Stimulated activated CD4-positive, alpha-beta T cell treated with anti-CD3 and anti-CD28 coated beads, Interleukin-15, amount 100 ng/mL, for 24 hours (primary cell): ENCODE measurements around the gene IFT25.
A peak's percentile ranks its signal among the peaks of the same experiment; 100 is the strongest.

Source experiments
- DNase-seq: peaks from one replicate; pipeline ENCODE4 v3.0.0-alpha.2; 2020

IFT25 gene

DNA sequence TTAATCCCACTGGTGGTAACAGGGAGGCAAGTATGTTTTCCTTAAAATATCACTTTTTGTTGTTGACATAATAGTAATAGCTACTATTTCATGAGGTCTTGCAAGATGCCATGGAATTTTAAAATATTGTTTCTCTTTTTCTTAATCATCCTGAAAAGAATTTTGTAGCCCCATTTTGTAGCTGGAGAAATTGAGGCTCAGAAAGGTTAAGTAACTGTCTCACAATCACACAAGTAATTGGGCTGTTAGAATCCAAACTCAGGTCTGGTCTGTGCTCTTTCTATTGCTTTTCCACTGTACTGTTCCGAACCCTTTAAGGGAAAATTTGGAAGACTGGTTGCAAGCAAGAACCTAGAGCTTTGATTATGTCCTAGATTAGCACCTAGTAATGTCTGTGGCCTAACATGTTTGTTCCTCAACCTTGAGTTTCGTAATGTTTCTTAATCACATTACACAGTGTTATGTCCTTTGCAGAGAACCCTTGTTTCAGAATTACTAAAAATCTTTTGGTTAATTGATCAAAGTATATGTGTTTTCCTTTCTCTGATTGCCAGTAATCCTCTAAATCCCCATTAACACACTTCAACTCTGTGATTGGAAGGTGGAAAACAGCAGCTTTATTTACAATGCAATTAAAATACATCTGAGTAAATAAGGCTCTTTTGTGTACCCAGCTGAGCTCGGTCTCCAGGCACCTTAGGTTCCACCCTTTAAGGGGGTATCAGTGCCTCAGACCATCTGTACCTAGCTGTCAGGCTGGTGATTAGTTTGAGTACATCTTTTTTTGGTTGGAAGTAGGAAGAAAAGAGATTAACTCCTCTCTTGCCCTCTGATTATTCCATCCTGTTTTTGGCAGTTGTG is 11.0 kb upstream of the IFT25 start:
- no peak for DNase-seq

DNA sequence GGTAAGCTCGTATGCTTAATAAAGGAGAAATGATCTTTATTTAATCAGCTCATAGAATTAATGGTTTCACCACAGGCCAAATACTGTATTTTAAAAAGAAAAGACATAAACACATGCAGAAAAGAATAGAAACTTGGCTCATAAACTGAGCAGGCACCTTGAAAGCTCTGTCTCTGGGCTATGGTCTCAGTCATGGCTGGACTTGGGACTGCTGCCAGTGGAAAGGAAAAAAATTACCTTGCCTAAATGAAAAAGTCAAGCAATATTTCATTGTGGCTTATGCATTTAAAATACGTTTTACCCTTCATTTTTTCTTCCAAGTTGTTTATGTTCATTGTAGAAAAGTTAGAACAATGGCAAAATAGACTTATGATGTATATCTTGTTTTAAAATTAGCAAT is 8.6 kb upstream of the IFT25 start:
- no peak for DNase-seq

DNA sequence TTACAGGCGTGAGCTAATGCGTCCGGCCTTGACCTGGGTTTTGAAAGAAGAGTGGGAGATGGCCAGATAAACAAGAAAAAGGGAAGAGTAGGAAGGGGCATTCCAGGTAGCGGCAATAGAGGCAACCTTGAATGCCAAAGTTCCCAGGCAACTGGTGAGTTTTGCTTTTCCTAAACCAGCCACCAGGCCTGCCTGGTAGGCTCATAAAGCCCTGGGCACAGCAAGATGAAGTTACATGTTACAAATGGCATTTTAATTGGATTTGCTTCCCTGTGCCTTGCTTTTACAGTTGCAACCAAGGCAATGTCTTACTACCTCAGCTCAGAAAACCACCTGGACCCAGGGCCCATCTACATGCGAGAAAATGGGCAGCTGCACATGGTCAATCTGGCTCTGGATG is 6.2 kb upstream of the IFT25 start:
- DNase-seq = no peak

DNA sequence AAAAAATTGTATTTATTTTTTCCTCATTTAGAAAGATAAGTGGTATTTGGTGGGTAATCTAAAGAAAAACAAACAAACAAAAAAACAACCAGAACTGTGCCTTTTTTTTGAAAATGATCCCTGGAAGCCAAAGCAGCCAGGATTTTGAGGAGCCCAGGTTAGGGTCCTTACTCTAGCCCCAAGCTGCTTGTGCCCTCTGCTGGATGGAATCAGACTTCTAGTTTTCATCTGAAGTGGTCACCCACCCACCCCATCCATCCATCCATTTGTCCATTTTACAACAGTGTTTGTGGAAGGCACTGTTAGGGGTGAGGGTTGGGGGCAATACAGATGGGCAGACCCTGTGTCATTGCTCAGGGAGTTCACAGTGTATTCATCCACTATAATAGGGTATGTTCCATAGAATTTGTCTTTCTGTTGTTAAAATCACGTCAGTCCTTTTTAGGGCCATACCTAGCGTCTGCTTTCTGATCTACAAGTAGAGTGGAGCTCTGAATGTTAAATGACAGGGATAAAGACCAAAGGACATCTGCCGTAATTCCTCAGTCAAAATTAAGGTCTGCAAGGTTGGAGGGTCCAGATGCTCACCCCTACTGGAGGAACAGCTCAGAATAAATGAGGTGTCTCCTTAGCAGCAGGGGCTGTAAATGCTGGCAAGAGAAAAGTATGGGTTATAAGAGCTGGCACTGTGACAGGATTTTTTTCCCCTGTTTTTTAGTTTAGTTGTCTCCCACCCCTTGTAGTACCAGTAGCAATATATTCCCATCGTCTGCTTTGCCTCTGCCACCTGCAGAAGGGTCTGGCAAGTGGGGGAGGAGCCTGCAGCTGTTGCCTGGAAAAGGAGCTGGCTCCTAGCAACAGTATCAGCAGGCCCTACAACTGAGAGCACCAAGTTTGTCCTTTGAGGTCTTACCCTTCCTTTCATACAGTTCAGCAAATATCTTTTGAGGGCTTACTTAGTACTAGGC is 3.8 kb upstream of the IFT25 start:
- peak; percentile 35 for DNase-seq

DNA sequence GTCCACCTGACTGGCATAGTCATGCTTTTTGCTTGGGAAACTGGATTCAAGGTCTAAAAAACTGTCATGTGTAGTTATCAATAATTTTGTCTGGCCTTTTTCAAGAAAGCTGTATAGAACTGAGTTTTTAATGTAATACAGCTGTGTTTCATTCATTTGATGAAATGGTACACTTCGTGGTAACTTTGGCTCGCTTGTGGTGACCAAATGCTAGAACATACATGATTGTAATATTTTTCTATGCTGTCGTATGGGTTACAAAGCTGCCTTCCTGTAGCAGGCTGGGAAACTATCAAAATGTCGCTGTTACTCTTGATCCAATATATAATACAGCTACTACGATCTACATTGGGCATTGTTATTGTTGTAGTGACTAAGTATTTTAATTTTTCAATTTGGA is 2.8 kb upstream of the IFT25 start:
- DNase-seq = no peak

DNA sequence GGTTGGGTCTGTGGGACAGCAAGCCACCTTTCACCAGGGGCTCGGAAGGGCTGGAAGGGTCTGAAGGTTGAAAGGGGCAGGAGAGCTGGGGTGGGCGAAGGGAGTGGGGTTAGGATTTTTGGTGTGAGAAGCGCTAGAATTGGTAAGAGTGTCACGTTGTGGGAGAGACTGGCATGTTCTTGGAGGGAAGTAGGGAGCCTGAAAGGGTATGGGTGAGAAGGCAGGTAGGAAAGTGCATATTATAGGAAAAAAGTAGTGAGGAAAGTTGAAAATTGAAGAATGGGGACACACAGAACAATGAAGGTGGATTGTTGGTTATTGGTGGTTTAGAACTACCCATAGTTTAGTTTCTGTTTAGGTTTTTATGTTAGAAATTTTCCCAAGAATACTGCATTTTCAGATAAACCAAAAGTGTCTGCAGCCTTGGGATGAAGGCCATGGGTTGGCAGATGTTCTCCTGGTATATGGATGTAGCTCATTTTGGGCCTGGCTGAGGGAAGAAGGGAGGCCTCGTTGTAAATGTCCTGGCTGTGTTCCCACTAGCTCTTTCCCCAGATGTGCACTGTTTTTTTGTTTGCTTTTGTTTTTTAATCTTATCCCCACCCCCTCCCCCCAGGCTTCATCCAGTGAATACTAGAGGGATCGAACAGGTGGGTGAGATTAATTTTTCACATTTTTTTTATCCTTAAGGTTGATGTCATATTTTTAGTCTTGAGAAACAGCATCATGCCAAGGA is 1.8 kb upstream of the IFT25 start:
- no peak for DNase-seq

DNA sequence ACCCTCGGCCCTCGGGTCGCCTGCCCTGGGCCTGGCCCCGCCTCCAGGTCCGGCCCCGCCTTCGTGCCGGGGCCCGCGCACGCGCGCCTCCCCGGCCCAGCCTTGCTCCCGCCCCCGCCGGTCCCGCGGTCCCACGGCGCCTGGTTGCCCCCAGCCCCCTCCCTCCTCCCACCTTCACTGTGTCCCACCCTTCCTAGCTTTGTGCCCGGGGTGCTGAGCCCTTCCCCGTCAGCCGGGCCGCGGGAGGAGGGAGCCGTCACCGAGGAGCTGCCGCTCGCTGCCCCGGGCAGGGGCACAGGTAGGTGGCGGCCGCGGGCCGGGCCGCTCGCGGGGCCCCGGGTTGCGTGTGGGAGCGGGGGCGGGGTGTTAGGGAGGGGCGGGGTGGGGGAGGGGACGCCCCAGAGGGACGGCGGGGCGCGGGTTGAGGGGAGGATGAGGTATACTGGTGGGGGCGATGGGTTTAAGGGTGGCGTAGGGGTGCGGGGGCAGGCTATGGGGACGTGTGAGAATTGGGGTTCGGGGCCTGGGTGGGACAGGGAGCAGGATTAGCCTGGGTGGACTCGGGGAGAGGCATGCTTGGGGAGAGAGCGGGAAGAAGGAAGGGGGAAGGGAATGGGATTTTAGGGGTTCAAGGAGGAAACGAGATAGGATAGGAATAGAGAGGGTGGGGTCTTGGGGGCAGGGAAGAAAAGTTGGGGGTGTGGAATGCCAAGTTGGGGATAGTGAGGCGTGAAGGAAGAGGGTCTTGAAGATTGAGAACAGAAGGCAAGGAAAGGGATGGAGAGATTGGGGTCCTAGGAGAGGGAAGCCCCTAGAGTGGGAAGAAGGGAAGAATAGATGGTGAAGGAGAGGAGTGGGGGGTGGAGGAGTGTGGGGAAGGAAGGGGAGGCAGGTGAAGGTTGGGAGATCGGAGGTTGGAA is 1.0 kb upstream of the IFT25 start, which contains the start of gene LRRC42:
Gene LRRC42, plus strand, starts transcription at position 99 of the 920 bp plus-strand sequence. CDS start 5,650 bp downstream, outside the sequence.
- DNase-seq = no peak

DNA sequence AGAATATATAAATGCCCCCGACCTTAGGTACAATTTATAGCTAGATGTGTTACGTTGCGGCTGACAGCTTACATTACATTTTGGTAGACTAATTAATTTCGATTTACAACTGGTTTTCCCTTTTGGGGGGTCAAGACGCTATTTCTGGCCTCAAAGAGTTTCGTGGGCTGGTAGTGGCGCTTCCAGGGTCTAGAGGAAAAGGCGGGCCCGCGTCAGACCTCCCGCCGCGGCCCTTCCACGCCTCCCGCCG is 391 bp downstream of the IFT25 start:
- DNase-seq = no peak

DNA sequence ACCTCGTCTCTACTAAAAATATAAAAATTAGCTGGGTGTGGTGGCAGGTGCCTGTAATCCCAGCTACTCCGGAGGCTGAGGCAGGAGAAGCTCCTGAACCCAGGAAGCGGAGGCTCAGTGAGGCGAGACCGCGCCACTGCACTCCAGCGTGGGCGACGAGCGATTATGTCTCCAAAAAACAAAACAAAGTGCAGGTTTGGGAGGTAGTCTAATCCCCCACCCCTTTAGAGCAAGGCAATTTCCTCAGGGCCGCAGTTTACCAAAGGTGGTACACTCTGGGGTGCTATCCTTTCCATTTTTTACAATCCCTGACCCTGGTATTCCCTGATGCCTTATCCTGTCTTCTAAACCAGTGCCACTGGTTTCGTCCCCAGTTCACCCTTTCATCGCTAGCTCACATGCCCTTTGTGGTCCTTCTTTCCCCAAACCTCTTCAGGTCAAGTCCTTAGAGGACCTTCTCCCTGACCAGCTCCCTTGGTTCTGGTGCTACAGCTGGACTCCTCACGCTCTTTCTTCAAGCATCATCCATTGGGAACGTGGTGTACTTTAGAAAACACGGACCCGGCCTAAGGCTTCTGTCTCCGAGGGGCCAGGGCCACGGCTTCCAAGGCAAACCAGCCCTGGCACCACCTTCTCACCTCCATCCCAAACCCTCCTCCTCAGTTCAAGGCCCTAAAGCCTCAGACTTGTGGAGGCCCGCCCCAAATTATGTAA is 873 bp downstream of the IFT25 start:
- DNase-seq = peak; percentile 11

DNA sequence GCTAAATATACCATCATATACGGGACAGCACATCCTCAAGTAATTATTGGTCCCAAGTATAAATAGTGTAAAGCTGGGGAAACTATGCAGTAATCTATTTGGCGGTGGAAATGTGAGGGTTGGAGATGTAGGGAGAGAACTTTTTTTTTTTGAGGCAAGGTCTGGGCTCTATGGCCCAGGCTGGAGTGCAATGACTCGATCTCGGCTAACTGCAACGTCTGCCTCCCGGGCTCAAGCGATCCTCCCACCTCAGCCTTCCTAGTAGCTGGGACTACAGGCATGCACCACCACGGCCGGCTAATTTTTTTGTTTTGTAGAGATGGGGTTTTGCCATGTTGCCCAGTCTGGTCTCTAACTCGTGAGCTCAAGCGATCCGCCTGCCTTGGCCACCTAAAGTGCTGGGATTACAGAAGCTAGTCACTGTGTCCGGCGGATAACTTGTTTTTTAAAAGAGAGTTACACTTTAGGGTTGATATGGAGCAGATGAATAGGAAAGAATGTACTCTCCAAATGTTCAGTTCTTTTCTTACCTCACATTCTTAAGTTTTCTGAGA is 1.9 kb downstream of the IFT25 start:
- DNase-seq = no peak

DNA sequence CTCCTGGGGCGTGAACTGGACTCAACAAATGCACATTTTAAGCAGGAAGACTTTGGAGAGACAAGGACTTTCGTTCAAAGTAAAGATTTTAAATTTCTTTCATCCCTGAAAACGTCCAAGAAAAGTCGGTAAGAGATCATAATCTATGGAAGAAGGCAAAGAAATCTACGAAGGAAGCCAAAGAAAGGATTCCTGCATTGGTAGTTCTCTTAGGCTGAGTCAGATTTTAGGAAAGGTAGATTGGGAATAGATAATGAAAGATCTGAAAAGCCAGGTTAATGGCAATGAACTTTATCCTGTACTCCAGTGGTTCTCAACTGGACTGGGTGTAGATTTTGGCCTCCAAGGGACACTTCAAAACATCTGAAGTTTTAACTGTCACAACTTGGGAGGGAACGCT is 2.4 kb downstream of the IFT25 start:
- no peak for DNase-seq

DNA sequence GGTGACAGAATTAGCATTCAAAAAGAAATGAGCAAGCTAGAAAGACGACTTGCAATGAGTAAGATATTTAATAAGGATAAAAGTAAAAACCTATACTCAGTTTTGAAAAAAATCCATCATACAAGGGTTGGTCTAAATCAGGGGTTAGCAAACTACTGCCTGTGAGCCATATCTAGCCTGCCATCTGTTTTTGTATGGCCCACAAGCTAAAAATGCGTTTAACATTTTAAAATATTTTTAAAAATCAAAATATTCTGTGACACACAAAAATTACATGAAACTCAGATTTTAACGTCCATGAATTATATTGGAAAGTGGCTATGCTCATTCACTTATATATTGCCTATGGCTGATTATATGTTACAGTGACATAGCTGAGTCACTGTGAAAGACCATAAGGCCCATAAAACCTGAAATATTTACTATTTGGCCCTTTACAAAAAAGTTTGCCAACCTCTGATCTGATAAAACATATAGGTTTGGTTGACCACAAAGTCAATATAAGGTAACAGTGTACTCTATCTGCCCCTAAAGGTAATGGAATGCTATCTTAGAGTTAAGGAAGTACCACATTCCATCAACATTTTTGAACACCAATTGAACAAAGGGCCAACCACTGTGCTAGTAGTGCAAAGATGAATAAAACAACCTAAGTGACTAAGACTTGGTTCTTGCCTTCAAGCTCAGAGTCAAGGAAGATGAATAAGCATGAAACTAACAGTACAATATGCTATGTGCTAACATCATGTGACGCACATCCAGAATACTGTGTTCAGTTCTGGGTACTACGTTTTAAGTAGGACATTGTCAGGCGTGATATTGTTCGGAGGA is 3.2 kb downstream of the IFT25 start:
- no peak for DNase-seq

DNA sequence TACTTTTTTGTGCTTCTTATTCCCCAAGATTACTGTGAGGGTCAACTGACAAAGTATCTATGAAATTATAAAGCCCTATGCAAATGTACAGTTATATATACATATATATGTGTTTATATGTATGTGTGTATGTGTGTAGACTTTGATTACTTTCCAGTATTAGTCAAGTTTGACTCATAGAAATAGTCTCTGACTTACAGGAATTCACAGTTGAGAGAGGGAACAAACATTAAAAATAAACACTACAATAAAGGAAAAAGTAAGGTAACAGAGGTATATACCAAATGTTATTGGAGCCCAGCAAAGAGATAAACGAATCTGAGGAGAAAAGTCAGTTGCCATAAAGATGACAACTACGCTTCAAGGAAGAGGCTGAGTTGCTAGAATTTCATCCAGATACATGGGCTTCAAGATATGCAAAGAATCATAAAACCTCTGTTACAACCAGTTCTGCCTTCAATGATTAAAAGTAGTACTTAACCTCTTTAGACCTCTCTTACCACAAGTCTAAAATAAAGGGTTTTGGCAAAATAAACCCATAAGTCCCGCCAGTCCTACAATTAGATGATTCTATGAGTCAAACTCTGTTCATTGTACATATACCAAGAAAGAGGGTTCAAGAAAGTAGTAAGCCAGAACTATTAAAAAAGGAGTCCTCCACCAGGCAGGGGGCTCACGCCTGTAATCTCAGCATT is 7.2 kb downstream of the IFT25 start:
- no peak for DNase-seq

DNA sequence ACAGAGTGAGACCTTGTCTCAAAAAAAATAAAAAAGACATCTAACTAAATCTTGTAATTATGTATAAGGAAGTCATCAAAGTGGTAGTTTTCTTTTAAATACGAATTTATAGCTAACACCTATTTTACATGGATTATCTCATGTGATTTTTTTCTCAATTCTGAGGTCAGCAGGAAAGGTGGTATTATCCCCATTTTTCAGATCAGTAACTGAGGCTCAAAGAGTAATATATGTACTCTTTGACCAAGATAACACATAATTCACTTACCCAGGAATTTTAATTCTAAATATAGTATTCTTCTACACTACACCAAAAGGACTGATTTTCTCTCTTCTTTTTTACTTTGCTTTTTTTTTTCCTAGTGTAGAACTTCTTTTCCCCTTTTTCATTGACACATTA is 9.1 kb downstream of the IFT25 start:
- DNase-seq = no peak

DNA sequence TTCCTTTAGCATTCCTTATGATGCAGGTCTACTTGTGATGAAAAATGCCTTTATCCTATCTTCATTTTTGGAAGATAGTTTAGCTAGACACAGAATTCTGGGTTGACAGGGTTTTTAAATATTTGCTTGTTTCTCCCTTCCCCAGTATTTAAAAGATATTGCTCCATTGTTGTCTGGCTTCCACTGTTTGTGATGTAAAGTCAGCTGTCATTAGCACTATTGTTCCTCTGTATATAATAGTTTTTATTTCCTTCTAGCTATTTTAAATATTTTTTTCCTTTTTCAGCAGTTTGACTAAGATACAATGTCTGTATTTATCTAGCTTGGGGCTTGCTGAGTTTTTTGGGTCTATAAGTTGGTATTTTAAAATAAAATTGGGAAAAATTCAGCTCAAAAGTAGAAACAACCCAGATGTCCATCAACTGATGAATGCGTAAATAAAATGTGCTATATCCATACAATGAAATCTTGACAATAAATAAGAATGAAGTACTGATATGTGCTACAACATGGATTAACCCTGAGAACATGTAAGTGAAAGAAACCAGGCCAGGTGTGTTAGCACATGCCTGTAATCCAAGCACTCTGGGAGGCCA is 11.2 kb downstream of the IFT25 start:
- no peak for DNase-seq

DNA sequence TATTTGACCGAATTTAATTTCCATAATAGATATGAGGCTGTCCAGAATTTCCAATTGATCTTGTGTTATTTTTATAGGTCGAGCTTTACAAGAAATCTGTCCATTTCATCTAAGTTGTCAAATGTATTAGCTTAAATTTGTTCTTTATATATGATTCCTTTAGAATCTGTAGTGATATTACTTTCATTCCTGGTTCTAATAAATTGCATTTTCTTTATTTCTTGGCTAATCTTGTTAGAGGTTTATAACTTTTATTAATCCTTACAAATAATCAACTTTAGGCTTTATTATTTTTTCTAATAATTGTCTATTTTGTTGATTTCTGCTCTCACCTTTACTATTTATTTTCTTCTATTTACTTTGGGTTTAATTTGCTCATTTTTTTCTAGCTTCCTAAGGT is 14.0 kb downstream of the IFT25 start:
- DNase-seq = no peak

DNA sequence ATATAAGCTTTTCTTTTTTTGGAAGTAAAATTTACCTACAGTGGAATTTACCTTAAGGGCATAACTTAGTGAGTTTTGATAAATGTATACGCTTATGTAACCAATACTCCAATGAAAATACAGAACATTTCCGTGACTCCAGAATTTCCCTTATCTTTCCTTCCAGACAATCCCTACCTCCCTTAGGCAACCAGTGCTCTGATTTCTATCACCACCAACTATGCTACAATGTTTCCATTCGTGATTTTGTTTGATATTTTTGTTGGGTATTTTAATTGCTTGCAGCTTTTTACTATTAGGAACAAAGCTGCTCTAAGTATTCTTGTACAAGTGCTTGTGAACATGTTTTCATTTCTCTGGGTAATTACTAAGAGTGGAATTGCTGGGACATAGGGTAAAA is 14.6 kb downstream of the IFT25 start:
- no peak for DNase-seq

DNA sequence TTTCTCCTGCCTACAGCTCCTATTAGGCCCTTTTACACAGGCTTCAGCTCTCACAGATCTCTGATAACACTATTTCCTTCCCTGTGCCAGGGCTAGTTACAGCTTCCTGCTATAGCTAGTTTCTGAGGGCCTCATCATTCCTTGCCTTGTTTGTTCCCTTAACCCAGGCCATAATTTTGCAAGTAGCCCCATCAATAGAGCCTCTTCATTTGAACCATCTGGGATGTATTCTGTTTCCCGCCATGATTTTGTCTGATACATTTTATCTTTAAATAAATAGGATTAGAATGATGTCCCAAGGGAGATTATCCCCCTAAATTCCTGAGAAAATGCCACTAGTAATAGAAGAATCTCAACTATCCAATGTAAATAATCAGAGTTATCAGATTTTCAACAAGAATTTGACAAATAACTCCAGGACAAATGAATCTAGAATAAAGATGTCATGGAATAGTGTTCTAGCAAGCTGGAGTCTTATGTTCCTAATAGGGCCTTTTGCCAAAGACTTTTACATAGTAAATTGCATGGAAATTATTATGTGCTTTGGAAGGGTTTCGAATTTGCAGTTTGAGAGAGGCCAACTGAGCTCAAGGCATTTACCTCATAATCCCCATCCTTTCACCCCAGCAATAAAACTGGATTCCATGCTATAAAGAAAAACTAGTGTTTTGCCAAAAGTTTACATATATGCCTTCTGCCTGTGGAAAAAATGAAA is 16.1 kb downstream of the IFT25 start:
- DNase-seq = no peak
